ENCODE data around the gene TEX54.
"Not testable (repeated sequence)": the region's sequence is repeated elsewhere in the genome, so short reads cannot be mapped to it uniquely, and the experiment has no call there.

TEX54 gene

GRCh38 chr11:62854825-62855570 lies 22.4 kb upstream of the TEX54 start:
- DNase-seq = no peak

DNA sequence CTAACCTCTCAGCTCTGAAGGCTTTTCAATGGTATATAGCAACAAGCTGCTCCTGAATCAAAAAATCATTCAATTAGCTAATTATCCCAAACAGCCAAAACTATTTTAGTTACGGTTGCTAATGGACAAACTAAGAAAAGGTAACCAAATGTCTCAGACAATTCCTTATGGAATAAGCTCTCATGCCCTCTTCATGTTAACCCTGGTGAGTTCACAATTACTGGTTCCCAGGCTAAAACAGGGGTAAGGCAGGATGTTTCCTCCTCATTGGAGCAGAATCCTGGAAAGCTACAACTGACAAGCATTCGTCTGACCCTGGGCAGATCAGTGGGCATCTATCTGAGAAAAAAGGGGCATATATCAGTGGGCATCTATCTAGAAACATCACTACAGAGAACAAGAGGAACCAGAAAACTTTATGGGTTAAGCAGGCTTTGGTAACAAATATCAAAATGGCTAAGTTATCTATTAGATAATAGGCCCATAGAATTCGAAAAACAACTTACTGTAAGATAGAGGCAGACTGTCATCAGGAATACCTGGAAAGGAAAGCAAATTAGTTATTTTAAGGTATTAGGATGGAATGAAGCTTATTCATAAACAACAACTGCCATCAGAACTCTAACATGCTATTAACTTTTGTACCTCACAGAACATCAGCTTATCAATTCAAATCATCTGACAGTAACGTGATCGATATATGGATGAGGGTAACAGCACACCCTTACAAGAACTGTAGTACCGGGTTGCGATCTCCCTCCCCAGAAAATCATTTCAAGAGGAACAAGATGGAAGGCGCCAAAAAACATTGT lies 21.6 kb upstream of the TEX54 start:
- no peak for DNase-seq

GRCh38 chr11:62853279-62853965 lies 20.8 kb upstream of the TEX54 start:
- no peak for DNase-seq

GRCh38 chr11:62852523-62853188 lies 20.0 kb upstream of the TEX54 start:
- no peak for DNase-seq

- DNase-seq = no peak
Observed at GRCh38 chr11:62851807-62852522, 19.3 kb upstream of the TEX54 start.

GRCh38 chr11:62850911-62851806 lies 18.5 kb upstream of the TEX54 start:
- no peak for DNase-seq

DNA sequence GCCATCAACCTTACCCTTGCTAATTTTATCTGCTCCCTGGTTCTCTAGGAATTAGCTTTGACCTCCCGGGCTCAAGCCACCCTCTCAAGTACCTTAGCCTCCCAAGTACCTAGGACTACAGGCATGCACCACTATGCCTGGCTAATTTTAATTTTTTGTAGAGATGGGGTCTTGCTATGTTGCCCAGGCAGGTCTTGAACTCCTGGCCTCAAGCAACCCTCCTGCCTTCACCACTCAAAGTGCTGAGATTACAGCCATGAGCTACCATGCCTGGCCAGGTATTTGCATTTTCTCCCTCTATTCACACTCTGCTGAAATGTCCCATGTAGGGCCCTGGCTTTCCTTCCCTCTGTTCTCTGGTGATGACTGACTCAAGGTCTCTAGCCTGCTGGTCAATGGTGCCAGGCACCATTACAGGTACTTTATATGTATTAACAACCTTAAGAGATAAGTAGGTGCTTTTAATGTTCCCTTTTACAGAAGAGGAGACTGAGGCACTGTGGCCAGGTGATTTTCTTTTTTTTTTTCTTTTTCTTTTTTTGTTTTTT lies 15.2 kb upstream of the TEX54 start:
- DNase-seq = no peak

DNA sequence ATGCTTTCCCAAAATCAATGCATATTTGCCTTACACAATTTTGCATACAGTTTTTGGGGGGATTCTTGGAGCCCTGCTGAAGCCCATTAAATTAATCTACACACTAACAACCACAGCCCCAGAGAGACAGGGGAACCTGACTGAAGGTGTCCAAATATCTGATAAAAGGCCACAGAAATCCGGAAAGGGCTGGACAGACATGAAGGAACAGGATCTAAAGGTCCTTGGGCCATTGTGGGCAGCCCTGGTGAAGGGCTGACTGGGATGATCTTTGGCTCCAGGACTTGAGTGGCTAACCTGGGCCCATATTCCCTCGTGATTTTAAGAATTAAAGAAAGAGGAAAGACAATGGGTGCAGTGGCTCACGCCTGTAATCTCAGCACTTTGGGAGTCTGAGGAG lies 13.5 kb upstream of the TEX54 start:
- DNase-seq = no peak

DNA sequence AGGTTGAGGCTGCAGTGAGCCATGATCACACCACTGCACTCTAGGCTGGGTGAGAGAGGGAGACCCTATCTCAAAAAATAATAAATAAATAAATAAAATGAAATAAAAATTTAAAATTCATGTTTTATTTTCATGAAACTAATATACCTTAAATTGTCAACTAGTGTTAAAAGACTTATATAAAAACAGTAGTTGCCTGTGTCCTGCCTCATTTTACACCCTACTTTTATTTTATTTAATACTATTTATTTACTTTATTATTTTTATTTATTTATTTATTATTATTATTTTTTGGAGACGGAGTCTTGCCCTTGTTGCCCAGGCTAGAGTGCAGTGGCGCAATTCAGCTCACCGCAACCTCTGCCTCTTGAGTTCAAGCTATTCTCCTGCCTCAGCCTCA lies 11.5 kb upstream of the TEX54 start:
- no peak for DNase-seq

- no peak for DNase-seq
Observed at GRCh38 chr11:62843466-62843865, 10.8 kb upstream of the TEX54 start.

GRCh38 chr11:62842891-62843290 lies 10.2 kb upstream of the TEX54 start:
- not testable (repeated sequence) for DNase-seq

GRCh38 chr11:62842171-62842741 lies 9.6 kb upstream of the TEX54 start:
- DNase-seq = peak in 3 of 5 donors; percentile 19 to 49 (median 21)

DNA sequence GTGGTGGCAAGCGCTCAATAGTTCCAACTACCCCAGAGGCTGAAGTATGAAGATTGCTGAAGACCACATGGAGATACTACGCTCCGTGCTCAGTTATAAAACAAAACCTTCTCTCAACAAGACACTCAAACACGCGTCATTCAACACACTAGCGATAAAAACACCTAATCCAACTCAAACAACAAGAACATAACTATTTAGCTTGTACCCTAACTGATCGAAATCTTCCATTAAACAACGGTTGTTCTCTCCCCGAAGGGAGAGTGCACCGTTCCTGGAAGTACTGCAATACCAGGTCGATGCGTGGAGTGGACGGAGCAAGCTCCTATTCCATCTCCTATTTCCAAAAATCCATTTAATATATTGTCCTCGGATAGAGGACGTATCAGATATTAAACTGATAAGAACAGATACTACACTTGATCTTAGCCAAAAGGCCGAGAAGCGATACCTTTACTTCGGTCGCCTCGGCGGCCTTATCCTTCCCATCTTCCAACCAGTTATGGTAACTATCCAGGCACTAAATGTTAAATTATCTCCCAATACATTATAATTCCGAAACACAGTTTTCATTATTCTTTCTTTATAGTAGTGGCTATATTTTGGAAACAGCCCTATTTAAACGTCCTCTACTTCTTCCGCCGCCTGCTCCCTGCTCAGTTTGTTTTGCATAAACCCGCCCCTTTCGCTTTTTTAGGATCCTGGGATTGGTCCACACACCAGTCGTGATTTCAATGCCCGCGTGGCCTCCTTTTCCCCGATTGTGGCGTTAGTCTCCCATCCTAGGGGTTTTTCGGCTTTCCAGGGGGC lies 8.9 kb upstream of the TEX54 start:
- peak; percentile 68 to 98 (median 84) for DNase-seq

DNA sequence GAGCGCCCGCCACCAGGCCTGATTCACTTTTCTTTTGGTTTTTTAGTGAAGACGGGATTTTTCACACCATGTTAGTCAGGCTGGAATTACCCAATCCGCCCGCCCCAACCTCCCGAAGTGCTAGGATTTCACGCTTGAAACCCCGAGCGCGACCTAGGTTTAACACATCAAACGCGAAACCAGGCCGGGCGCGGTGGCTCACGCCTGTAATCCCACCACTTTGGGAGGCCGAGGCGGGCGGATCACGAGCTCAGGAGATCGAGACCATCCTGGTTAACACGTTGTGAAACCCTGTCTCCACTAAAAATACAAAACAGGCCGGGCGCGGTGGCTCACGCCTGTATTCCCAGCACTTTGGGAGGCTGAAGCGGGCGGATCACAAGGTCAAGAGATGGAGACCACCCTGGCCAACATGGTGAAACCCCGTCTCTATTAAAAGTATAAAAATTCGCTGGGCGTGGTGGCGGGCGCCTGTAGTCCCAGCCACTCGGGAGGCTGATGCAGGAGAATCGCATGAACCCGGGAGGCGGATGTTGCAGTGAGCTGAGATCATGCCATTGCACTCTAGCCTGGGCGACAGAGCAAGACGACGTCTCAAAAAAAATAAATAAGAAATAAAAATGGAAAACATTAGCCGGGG lies 8.2 kb upstream of the TEX54 start:
- peak; percentile 65 to 76 (median 75) for DNase-seq

- DNase-seq = peak; percentile 79 to 96 (median 89)
Observed at GRCh38 chr11:62839050-62839945, 6.7 kb upstream of the TEX54 start, which contains the start of gene WDR74. WDR74 (minus strand) TSS chr11:62839590; CDS start chr11:62839570, 20 bp downstream.

DNA sequence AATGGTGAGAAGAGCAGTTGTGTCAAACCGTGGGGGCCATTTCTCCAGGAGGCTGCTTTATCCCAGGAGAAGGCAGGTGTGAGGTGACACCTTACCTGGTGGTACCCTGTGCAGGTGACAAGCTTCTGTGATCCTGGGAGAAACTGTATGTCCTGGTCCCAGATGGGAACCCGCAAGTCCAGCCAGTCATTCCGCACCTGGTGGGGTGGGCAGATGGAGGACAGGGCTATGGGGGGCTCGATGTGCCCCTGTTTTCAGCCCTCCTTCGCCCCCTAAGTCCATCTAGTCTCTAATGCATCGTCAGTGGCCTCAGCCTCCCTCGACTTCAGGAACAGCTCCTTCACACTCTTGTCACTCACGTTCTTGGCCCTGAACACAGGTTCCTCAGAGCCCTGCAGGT lies 2.7 kb upstream of the TEX54 start:
- no peak for DNase-seq

DNA sequence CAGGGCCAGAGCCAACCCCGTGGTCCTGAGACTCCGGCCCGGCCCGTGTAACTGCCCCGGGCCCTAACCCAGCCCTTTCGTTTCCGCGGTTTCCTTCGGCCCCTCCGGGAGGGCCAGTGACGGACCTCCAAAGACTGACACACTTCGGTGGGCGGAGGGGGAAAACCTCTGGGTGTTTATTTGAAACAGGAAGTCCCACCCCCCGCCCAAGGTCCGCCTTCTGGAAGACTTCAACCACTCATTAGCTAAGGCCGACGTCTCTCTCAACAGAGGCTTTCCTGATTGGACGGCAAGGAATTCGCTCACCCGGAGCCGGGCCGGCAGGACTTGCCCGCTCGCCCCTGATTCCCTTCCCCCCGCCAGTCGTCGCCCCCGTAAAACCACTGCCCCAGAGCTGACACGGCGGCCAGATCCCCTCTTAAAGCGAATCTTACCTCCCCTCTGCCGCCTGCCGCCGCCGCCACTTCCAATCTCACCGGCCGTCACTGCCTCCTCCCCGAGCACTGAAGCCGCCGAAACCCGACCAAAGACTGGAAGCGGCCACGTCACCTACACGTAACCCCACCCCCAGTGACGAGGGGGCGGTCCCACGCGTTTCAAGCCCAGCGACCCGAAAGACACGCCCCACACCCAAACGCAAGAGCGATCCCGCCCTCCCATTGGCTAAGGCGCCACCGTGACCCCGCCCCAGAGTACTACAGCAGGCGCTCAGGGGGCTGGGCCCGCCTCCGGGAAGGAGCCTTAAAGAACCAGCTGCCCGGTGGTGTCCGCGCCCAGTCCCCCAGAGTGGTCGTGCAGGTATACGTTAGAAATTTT lies 913 bp downstream of the TEX54 start, which contains the start of gene STX5:
Gene STX5 (minus strand): TSS at position 532 of the 816 bp plus-strand sequence. CDS start 808 bp downstream, outside the sequence.
- peak; percentile 98 to 100 (median 99) for DNase-seq

All from T-helper 1 cell (primary cell).